ENCODE measurements around the gene ANKRD11. TPM values are rescaled to one million over a fixed set of nuclear protein-coding genes. Genes with fewer than 3 reads are reported as not detected.

The ANKRD11 gene
- total and polyA plus RNA-seq, 2 donors (not counting 3 experiments of a cell fraction or from before 2014, with no cell fraction given): 55.8 to 191 TPM

- Histone ChIP-seq H3K27ac (ENCODE audit: insufficient read depth, low read depth, low read length) (no peak overlapping the region), H3K36me3 (ENCODE audit: control insufficient read depth in 2 of 2, extremely low read depth in 1 of 2, insufficient read depth in 2 of 2, low read length in 2 of 2) (no peaks in the 10 kb centered on the region), H3K4me2 (ENCODE audit: insufficient read depth, low read length) (no peak overlapping the region), H2AFZ (ENCODE audit: low read depth, low read length) (no peak overlapping the region), H3K4me3 (replicated peaks in 1 of 3; ENCODE audit: insufficient read depth in 1 of 3, low read depth in 1 of 3, low read length in 3 of 3) (no peak overlapping the region), H3K27me3 (ENCODE audit: control insufficient read depth in 2 of 2, insufficient read depth in 2 of 2, low read length in 2 of 2) (no peaks in the 10 kb centered on the region), H4K20me1 (replicated peaks; ENCODE audit: control insufficient read depth, extremely low read depth, insufficient read depth, low read length) (peaks cover 3% of the 10 kb centered on the region), H3K79me2 (ENCODE audit: control insufficient read depth, insufficient read depth, low read length) (peaks cover 100% of the 10 kb centered on the region), H3K9ac (replicated peaks; ENCODE audit: extremely low read depth, insufficient read depth, low read length) (no peak overlapping the region), H3K9me1 (replicated peaks; ENCODE audit: control insufficient read depth, extremely low read depth, insufficient read depth, low read length) (no peaks in the 10 kb centered on the region), H3K4me1 (ENCODE audit: control insufficient read depth, extremely low read depth, insufficient read depth, low read length) (no peaks in the 10 kb centered on the region), H3K9me3 (replicated peaks; ENCODE audit: control insufficient read depth, insufficient read depth, low read length) (no peaks in the 10 kb centered on the region)
- TF ChIP-seq FOS (IDR thresholded peaks at IDR 0.05; ENCODE audit: borderline replicate concordance, insufficient read depth, low read length): no peak
- TF ChIP-seq MYC (IDR thresholded peaks at IDR 0.05; ENCODE audit: low read depth, low read length): no peak
- TF ChIP-seq EZH2 (IDR thresholded peaks at IDR 0.05; ENCODE audit: borderline replicate concordance, low read depth, low read length, severe bottlenecking): no peak
- TF ChIP-seq POLR2AphosphoS5 (IDR thresholded peaks at IDR 0.05; ENCODE audit: insufficient read depth, low read depth, low read length): no peak
- TF ChIP-seq GATA2 (IDR thresholded peaks at IDR 0.05; ENCODE audit: insufficient read depth, insufficient read length, low read depth, low read length): no peak
- TF ChIP-seq JUN (IDR thresholded peaks at IDR 0.05; ENCODE audit: borderline replicate concordance, insufficient read depth, insufficient read length, low read depth): no peak
- no peak for TF ChIP-seq POLR2A (IDR thresholded peaks at IDR 0.05; ENCODE audit: low read depth, low read length)
- FAIRE-seq: no peak
- CTCF ChIA-PET: no interaction called here
- POLR2A ChIA-PET: no interaction called here
- DNase-seq (ENCODE audit: low read depth, low spot score): no peak
- dilution Hi-C loops (cut with MboI; ENCODE audit: extremely low pct_ligation_motif_present, low sequenced_read_pairs): no loop called here
- no TSS peak for BruUV-seq (replicated peaks)
- intact Hi-C loops (cut with micrococcal nuclease): no loop called here
Measured at GRCh38 chr16:89344458-89344834, 145.9 kb downstream of the ANKRD11 start.
